DMS79 (cell line): ENCODE measurements around the gene ZNF653.
A peak's percentile ranks its signal among the peaks of the same experiment; 100 is the strongest.
"Not testable (repeated sequence)": the region's sequence is repeated elsewhere in the genome, so short reads cannot be mapped to it uniquely, and the experiment has no call there.

ENCODE experiments used
- DNase-seq: peaks from one replicate; lab custom pipeline; 2025; lab: John Stamatoyannopoulos, UW

ZNF653 gene

DNA sequence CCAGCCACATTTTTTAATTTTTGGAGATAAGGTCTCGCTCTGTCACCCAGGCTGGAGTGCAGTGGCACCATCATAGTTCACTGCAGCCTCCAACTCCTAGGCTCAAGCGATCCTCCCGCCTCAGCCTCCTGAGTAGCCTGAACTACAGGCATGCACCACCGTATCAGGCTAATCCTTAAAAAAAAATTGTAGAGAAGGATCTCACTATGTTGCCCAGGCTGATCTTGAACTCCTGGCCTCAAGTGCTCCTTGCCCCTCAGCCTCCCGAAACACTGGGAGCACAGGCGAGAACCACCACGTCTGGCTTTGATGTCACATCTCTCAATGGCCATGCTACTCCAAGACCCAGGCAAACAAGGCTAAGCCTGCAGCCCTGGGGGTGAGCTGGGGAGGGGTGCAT is 49.0 kb downstream of the ZNF653 start:
- no peak for DNase-seq

DNA sequence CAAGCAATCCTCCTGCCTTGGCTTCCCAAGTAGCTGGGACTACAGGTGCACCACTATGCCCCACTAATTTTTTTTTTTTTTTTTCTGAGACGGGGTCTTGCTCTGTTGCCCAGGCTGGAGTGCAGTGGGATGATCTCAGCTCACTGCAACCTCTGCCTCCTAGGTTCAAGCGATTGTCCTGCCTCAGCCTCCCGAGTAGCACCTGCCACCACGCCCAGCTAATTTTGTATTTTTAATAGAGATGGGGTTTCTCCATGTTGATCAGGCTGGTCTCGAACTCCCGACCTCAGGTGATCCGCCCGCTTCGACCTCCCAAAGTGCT is 50.4 kb downstream of the ZNF653 start:
- not testable (repeated sequence) for DNase-seq

DNA sequence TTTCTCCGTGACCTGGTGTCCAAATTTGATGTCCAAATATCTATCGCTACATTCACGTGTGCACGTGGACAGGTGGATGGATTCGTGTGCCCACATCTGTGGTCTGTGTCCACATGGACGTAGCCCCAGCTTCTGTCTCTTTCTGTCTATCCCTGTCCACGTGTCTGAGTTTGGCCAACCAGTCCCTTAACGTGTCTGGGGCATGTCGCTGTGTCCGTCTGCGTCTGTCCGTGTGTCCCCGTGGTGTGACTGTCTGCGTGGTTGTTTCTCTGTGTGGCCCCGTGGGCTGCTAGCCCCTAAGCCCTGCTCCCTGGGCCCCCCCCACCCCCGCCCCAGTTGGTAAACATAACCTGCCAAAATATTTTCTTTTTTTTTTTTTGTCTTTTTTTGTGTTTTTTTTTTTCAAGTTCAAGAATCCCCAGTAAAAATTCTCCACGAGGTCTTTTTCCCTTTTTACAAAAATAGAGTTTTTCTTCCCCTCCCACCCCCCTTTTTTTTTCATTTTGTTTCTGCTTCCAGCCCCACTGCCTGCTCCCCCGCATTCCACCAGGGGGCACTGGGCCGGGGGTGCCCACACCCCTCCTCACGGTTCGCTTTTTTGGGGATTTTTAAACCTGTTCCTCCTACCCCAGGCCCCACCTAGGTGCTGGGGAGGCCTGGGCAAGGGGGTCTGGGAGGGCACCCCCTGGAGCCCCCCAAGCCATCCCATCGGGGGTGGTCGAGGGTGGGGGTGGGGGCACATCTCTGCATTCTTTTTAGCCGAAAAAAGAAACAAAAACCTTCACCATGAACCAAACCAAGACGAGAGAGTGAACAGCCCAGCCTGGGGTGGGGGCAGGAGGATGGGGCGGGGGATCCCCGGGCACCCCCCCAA is 51.9 kb downstream of the ZNF653 start:
- no peak for DNase-seq

DNA sequence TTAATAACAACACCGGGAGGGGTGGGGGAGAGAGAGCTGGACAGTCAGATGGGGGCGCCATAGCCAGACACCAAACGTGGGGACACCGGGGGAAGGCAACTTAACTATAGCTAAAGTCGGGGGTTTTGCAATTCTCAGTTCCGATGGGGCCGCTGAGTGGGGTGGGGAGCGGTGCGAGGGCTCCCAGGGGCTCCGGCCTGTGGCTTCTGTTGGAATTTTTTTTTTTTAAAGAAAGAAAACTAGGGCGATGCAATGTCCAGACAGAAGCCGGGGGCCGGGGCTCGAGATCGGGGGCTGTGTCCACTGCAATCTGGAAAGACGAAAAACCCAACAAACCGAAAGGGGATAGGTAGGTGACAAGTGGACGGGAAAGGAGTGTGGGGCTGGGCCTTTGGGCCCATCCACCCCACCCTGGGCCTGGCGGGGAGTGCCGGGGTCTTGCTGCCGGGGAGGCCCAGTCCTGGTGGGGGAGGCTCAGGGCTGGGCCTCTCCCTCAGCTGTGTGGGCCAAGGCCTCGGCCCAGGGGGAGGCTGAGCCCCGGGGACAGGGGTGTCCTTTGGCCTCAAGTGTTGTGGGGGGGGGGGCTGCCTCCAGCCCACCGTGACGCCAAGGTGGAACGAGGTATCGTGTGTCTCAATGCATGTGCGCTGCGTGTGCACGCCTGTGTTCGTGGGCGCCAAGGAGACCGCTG is 52.9 kb downstream of the ZNF653 start:
- DNase-seq = no peak

DNA sequence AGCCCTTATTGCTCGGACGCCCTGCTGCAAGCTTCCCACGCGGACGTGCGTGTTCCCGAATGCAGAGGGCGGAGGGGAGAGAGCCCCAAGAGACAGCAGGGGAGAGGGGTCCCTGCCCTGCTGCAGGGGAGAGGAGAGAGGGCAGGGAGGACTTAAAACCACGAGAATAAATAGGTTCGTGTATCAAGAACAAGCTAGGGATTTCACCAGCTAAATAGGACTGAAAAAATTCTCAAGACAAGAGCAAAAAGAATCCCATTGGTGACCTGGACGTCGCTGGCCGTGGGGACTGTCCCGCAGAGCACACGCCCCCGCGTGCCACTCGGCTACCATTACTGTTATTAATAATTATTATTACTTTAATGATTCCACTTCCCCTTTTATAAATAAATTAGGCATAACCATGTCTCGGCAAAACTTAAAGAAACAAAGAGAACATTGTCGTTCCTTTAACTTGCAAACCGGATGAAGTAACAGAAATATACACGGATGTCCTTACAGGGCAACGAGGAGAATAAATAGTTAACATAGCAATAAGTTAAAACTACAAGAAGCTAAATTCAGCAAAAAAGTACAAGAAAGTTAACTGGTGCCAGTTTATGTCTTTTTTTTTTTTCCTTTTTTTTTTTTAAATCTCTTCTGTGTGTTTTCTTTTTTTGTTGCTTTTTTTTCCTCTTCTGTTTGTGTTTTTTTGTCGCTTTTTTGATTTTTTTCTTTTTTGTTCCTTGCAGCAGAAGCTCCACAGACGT is 53.6 kb downstream of the ZNF653 start:
- no peak for DNase-seq

DNA sequence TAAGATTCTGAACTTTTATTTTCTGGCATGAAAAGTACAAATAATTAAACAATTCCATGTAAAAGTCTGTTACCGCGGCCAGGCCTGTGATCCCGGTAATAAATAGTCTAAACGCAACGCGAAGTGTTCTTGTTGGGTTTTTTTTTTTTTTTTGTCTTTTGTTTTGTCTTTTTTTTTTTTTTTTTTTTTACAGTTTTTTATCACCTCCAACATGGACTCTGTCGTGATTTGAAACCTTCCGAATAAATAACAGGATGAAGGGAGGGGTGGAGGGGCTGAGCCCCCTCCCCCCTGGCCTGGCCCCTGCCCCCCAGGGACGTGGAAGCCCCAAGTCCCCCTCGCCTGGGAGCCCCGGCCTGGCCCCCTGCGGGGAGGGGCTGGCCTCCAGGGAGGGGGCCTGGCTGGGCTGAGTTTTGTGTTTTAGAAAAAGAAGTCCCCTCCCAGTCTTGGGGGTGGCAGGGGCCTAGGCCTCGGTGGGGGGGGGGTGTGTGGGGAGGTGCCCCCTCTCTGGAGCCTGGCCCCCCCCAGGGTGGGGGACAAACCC is 54.2 kb downstream of the ZNF653 start:
- DNase-seq = no peak

DNA sequence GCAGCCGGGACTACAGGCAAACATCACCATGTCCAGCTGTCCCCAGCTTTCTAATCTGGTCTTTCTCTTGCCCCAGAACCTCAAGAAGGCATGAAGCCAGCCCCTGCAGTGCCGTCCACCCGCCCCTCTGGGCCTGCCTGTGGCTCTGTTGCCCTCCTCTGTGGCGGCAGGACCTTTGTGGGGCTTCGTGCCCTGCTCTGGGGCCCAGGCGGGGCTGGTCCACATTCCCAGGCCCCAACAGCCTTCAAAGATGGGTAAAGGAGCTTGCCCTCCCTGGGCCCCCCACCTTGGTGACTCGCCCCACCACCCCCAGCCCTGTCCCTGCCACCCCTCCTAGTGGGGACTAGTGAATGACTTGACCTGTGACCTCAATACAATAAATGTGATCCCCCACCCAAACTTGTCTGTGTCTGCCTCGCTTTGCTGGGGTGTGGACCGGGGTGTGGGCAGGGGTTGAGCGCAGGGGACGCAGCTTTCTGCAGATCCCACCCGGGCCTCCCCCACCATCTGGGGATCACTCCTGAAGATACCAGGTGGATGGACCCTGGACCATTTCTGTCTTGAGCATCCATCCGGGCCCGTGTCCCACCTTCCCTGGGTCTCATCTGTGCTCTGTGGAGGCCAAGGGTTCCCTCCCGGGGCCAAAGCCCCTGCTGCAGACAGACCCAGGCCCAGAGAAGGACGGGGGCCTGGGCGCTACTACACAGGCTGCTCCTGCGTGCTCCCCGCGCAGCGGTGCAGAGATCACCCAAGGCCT is 54.9 kb downstream of the ZNF653 start:
- DNase-seq = no peak

DNA sequence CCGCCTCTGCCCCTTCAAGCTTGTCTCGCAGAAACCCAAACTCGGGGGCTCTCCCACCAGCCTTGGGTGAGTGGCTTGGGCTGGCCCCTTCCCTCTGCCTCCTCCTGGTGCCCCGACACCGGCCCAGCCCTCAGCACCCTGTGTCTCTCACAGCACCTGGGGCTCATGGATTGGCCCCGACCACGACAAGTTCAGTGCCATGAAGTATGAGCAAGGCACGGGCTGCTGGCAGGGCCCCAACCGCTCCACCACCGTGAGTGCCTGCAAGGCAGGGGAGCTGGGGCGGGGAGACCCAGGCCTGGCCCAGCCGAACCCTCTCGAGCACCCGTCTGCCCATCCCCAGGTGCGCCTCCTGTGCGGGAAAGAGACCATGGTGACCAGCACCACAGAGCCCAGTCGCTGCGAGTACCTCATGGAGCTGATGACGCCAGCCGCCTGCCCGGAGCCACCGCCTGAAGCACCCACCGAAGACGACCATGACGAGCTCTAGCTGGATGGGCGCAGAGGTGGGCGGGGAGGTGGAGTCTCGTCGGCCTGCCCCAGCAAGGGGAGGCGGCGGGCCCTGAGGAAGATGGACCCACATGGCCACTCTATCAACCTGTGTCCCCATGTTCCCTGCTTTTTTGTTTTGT is 56.6 kb downstream of the ZNF653 start:
- DNase-seq = no peak

DNA sequence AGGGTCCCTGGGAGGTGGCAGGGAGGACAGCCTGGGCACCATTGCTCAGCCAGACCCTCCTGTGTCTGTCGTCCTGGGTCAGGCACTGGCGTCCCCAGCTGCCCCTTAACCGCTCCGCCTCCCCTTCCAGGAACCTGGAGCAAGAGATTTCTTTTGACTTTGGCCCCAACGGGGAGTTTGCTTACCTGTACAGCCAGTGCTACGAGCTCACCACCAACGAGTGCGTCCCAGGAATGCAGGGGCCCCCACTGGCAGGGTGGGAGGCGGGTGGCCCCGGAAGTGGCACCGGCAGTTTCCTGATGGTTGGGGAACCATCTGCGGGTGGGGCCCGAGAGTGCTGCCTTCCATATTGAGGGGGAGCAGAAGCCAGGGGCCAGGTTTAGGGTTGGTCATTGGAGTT is 57.2 kb downstream of the ZNF653 start:
- no peak for DNase-seq

DNA sequence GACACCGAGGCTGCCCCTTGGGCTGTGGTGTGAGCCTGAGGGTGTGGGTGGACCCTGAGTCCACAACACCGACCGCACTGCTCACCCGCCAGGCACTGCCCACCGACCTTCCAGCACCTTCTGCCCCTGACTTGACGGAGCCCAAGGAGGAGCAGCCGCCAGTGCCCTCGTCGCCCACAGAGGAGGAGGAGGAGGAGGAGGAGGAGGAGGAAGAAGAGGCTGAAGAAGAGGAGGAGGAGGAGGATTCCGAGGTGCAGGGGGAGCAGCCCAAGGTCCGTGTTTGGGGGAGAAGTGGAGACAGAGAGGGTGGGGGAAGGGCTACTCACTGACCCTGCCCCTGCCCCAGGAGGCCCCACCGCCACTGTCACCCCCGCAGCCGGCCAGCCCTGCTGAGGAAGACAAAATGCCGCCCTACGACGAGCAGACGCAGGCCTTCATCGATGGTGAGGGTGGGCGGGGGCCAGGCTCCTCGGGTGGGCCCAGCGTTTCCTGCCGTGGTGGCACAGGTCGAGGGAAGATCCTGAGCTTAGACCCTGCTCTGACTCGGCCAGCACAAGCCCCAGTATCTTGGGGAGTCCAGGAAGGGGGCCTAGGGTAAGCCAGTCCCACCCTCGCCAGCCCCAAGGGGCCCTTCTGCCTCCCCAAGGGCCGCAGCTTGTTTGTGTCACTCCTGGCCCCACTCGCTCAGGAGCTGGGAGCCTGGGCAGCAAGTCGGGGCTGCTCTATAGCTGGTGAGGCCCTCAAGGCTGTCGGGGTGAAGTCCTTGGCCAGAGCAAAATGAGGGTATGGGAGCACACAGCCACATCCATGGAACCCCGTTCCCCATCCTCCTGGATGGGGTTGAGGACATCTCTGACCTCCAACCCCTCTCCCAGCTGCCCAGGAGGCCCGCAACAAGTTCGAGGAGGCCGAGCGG is 58.0 kb downstream of the ZNF653 start:
- no peak for DNase-seq

DNA sequence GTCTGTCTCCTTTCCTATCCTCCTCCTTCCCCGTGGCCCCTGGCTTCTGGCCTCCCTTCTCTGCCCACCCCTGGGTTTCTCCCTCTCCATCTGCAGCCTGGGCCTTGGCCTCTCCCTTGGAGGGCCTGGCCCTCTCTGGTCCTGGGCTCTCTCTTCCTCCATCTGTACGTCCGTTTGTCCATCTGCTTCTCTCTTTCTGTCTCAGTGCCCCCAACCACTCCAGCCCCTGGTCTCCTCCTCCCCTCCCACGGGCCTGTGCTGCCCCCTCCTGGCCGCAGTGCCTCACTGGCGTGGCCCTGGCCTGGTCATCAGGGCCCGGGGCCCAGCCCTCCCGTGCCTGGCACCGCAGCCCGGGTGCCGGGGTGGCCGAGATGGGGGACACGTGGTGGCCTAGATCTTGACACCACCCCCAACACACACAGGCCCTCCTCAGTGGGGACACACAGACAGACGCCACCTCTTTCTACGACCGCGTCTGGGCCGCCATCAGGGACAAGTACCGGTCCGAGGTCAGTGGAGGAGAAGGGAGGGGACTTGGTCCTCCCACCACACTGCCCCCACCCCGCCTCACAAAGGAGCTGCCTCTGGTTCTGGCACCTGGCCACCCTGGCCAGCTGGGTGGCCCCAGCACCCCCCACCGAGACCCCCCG is 58.9 kb downstream of the ZNF653 start:
- peak; percentile 6 for DNase-seq

DNA sequence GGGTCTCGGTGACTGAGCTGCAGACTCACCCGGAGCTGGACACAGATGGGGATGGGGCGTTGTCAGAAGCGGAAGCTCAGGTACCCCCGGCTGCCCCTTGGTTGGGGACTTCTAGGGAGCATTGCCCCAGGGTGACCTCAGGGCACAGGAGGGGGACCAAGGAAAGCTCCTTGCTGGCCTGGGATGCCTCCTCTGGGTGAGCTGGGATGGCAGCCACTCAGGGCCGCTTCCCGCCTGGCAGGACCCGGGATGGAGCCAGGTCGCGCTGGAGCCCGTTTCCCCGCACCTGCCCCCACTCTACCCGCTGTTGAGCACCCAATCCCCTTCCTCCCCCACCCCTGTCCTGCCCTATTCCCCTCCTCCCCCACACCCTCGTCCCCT is 59.4 kb downstream of the ZNF653 start:
- no peak for DNase-seq

DNA sequence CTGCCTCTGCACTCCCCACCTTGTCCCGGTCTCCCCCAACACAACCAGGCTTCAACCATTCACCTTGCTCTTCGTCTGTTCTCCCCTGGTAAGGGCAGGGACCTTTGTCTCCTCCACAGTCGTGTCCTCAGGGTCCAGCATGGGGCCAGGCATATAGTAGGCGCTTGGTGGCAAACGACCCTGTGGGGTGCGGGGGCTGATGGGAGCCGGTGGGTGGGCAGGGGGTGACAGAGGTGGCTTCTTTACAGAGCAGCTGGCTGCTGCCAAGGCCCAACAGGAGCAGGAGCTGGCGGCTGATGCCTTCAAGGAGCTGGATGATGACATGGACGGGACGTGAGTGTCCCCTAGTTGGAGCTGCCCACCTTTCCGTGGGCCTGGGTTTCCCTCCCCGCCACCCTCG is 60.5 kb downstream of the ZNF653 start:
- DNase-seq = no peak

DNA sequence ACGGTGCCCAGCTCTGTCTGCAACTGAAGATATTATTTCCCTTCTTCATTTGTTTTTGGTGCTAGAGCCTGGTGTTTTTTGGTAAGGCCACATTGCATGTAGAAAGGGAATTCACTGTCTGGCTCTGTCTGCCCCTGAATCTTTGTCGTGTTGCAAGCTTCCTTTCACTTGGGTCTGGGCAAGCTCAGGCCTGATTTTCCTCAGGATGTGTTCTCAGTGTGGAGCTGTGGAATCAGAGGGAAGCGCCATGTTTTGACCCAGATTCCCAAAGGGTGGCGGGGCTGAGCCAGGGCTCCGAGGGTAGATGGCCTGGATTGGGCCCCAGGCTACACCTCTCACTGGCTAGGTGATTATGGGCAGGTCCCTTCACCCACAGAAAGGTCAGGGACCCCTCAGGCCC is 61.6 kb downstream of the ZNF653 start:
- DNase-seq = no peak

DNA sequence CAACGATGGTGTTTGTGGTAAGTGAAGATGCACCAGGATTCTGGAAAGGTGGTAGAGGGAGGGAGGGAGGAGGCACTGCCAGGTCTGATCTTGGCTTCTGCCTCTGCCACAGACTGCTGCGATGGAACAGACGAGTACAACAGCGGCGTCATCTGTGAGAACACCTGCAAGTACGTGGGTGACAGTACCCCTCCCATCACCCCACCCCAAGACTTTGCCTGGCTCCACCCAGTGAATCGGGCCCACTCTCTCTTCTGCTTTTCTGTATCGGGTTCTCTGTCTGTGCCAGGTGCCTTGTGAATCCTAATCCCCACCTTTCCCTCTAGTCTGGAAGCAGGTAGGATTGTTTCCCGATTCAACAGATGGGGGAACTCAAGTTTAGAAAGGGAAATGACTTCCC is 67.7 kb downstream of the ZNF653 start:
- DNase-seq = no peak

DNA sequence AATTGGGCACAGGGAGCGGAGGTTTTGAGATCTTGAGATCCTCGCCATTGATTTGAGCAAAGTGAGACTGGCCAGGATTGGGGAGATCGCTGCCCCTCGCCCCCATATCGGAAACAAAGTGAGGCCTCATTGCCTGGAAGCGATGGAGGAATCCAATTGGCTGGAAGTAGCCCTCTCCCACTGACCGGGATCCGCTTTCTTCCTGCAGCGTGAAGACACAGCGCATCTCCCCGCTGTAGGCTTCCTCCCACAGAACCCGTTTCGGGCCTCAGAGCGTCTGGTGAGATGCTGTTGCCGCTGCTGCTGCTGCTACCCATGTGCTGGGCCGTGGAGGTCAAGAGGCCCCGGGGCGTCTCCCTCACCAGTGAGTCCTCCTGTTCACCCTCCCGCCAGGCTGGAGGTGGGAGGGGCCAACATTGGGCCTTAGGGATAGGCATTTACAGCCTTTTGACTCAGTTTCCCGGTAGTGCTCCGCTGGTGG is 69.8 kb downstream of the ZNF653 start:
- DNase-seq = peak; percentile 20

DNA sequence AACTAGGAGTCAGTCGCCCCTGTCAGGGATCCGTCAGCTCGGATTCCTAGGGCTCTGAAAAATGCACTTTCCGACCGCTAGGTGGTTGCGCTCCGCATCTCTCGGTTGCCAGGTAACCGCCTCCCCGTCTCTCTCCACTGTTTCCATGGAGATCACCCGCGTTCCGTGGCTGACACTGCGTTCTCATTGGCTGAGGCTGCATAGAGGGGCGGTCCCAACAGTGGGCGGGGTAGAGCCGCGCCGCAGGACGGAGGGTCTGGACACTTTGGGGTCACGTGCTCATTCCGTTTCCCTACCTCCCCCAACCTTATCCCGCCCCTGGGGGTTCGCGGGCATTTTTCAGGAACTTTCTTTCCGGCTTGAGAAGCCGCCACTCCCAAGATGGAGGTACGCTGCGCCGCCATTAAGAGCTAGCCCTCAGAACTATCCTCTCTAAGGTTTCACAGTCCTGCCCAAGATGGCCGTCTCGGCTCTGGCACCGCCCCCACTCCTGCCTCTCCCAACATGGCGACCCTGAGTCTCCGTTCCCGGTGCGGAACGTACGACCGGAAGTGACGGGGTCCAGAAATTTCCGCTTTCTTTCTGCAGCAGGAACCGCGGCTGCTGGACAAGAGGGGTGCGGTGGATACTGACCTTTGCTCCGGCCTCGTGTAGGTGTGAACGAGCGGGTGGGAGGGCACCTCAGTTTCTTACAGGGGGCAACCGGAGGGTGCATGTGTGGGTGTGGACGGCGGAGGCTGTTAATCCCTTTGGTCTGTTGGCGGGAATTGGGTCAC is 70.4 kb downstream of the ZNF653 start, which contains the start of the genes ODAD3 and PRKCSH:
Gene ODAD3 (minus strand): TSS at position 65 of the 776 bp plus-strand sequence. CDS start 105 bp downstream, outside the sequence.
Gene PRKCSH (plus strand): TSS at position 579 of the 776 bp plus-strand sequence. CDS start 483 bp downstream, outside the sequence.
- DNase-seq = peak; percentile 100

DNA sequence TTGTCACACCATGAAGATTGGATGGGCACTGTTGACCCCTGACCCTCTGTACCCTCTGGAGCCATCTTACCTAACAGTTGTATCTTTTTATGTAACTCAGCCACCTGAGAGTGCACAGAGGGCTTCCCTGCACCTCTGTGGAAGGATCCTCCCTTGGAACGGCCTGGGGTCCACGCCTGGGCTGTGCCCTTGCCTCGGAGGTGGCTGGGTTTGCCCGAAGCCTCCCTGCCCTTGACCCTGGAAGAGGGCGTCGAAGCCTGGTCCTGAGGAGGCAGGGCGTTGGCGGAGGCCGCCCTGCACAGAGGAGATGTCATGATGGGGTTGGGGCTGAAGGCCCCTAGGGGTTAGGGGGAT is 71.0 kb downstream of the ZNF653 start:
- no peak for DNase-seq

DNA sequence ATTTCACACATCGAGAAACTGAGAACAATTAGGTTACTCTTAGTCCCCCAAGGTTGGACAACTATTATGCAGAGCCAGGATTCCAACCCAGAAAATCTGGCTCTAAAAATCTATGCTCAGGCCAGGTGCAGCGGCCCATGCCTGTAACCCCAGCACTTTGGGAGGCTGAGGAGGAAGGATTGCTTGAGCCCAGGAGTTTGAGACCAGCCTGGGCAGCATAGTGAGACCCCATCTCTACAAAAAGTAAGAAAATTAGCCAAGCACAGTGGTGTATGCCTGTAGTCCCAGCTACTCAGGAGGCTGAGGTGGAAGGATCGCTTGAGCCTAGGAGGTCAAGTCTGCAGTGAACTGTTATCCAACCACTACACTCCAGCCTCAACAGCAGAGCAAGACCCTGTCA is 72.1 kb downstream of the ZNF653 start:
- DNase-seq = not testable (repeated sequence)
